NCI-H2107 treated with DMSO at 0.1 percent for 48 hours (cell line): ENCODE results near the gene RPS6KA2.
A peak's percentile ranks its signal among the peaks of the same experiment; 100 is the strongest.
"Not testable (repeated sequence)": the region's sequence is repeated elsewhere in the genome, so short reads cannot be mapped to it uniquely, and the experiment has no call there.

Experiments used
- DNase-seq: peaks from one replicate; lab custom pipeline; 2025; ENCODE audit not compliant: unreplicated experiment; lab: John Stamatoyannopoulos, UW

RPS6KA2 gene

DNA sequence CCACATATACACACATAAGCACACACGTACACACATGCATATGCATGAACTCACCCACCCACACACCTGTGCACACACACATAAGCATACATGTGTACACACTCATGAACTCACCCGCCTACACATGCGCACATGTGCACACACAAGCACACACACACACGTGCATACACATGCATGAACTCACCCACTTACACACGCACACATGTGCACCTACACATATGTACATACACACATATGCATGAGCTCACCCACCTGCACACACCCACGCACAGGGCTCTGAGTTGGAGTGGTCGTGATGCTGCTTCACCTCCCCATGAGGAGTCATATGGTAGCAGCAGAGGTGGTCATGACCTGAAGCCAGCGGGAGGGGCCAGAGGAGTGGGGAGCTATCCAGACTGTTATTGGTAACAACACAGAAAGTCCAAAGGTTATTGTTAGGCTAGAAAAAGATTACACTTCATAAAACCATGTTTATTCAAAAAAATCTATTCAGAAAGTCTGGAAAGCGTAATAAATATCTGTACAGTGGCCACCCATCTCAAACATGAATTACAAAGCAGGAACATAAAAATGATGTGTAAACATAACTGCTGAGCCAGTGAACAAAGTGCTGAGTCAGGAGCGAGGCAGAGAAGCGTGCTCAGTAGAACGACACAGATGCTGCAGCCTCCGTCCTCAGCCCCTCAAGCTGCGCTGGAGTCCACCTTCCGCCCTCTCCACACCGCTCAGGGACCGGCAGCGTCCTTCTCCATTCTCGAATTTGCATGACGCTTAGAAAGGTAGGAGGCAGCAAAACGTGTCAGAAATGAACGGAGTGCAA lies 217.9 kb downstream of the RPS6KA2 start:
- no peak for DNase-seq

DNA sequence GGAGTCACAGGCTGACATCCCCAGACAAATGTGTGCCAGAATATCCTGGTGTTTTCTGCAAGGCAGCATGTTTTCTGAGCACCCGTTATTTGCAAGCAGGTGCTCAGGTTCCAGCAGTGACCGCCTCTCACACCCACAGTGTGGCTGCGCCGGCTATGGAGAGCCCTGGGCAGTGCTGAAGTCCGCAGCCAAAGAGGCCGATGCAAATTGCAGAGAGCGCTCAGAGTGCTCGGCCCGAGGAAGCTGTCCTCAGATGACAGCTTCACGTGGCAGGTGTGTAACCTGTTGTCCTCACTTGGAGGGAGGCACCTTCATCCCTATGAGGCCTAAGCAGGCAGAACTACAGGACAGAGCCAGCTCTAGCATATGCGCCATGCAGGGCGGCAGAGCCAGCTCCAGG lies 220.9 kb downstream of the RPS6KA2 start:
- DNase-seq = no peak

DNA sequence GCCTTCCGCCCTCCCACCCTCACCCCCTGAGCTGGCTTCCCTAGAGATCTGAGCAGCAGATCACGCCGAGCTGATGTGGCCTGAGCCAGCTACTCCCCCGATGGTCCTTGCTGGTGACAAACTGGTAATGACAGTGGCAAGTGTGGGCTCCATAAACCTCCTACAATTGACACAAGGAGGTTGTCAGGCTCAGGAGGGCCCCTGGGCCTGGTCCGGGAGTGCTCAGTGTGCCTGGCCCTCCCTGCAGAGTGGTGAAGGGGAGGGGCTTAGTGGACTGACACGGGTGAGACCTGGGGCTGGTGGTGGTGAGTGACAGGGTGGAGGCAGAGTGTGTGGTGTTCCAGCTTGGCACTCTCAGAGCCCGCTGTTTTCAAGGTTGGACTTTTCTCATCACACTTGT lies 221.7 kb downstream of the RPS6KA2 start:
- no peak for DNase-seq

DNA sequence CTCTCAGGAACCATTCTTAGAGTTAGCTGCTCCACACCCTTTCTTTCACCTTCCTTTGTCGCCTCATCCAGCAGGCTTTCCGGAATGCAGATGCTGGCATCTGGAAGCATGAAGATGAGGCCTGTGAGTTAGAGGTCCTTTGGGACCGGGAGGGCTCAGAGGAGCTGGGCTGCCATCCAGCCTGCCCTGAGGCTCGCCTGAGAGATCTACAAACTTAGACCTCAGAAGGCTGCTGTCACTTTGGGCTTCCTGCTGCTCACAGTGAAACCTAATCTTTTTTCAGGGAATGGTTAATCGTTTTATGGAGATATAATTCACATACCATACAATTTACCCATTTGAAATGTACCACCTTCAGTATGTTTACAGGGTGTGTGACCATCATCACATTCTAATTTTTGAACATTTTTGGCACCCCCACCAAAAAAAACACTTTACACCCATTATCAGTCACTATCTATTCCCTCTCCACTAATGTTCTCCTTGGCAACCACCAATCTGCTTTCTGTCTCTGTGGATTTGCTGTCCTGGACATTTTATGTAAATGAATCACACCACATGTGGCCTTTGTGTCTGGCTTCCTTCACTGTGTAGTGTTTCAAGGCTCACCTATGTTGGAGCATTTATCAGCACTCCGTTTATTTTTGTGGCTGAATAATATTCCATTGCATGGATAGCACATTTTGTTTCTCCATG lies 224.3 kb downstream of the RPS6KA2 start:
- DNase-seq = no peak

DNA sequence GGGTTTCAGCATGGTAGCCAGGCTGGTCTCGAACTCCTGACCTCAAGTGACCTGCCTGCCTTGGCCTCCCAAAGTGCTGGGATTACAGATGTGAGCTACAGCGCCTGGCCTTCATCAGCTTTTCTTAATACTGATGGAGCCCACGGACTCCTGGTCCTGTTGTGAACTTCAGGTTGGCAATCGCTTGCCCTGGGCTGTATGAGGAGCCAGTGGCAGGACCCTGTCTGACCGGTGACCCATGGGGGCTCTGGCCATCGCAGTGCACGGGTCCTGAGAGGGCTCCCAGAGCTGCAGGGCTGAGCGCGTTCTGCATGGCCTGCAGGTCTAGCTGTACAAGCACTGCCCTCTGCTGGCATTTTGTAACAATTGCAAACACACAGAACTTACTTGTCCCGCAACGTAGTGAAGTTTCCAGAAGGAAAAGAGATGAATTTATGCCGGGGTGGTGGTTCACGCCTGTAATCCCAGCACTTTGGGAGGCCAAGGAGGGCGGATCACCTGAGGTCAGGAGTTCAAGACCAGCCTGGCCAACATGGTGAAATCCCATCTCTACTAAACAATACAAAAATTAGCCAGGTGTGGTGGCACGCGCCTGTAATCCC lies 226.3 kb downstream of the RPS6KA2 start:
- peak; percentile 19 for DNase-seq

DNA sequence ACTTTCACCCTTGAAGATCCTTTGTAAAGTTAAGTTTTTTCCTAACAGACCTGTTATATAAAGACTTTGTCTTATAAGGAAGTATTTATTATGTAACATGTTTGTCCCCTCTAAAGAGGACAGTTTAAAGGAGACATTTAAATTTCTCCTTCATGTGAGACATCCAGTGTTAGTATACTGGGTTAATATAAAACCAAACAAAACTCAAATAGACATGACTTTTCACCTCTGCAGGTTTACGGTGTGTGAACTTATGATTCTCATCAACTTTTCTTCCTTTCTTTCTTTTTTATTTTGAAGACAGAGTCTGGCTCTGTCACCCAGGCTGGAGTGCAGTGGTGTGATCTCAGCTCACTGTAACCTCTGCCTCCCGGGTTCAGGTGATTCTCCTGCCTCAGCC lies 226.9 kb downstream of the RPS6KA2 start:
- DNase-seq = no peak

DNA sequence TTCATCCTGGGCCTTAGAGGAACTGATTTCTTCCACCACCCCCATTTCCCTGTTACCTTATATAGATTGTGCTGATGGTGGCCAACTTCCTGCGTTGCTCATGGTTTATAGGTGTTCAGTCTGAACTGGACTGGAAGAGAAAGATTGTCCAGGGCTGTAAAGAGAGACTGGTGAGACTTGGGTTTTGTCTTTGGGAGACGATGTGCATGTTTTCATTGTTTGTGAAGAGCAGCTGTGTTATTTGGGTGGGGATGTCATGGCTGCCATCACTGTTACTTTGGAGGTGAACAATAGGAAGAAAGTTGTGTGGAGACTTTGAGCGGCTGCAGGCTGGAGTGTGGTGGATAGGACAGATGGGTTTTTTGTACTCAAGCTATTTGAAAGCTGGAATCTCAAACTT lies 228.7 kb downstream of the RPS6KA2 start:
- DNase-seq = no peak

DNA sequence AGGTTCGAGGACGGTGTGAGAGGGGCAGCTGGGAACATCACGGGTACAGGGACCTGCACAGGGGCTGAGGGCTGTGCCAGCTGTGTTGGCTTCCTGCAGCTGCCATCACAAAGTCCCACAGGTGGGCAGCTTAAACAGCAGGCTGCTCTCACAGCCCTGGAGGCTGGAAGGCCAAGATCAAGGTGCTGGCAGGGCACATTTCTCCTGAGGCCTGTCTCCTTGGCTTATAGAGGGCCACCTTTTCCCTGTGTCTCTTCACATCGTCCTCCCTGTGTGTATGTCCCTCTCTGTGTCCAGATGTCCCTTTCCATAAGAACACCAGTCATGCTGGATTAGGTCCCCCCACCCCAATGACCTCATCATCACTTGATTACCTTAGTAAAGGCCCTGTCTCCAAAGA lies 229.2 kb downstream of the RPS6KA2 start:
- no peak for DNase-seq

DNA sequence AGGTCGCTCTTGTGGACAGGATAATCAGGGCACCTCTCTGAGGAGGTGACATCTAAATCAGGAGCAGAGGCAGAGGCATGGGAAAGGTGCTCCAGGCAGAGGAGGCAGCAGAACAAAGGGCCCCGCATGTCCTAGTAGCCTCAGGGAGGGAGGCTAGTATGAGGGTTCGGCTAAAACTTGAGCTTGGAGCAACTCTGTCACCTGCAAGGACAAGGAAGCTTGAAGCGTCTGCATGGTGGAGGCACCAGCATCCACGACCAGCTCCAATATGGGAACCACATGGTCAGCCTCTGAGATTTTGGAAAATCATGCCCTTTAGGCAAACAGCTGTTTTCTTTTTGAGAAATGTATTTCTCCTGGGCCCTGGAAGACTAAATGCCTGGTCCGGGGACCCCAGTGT lies 231.3 kb downstream of the RPS6KA2 start:
- DNase-seq = no peak

DNA sequence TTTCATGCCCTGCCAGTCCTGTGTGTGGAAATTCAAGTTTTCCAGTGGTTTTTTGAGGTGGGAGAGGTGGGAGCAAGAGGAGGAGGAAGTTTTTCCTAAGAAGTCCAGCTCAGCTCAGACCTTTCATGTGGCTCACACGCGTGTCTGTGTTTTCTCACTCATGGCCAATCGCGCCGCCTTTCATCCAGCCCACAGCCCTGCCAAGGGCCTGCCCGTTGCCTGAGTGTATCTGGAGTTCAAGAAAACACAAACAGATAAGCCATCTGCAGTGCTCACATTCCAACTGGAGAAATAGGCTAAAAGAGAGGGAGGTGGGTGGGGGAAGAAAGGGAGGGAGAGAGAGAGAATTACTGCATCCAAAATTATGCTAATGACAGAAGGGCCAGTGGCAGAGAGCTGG lies 231.7 kb downstream of the RPS6KA2 start:
- no peak for DNase-seq

DNA sequence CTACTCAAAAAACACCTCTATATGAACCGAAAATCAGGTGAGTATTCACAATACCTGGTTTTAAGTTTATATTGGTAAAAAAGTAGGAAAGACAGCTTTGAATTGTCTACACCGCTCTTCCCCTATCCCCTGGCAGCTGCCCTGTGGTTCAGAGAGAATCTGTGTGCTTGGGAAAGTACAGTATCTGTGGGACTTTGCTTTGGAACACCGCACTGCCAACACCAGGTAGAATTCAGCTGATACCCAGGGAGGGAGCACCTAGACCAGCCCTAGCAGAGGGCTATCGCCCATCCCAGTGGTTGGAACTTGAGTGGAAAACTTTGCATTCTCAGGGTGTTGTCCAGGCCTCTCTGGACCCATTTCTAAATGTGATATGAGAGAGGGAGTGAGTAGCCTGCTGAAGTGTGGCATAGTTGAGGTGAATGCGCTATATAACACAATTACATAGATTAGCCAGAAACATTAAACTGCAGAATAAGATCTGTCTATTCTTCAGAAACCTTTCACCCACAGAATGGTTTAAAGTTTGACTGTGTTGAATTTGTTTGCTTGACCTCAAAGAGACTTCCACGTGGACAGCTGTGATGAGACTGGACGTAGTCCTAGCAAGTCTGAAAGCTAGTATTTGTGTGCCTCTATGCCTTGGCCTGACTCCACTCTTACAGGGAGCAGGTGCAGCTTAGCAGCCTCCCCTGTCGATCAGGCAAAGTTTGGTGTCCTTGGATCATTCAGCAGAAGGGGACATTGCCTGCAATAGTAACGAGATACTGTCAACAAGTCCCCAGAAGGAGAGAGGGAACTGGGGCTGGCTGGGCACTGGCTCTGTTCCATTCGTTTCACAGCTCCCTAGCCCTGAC lies 232.8 kb downstream of the RPS6KA2 start:
- no peak for DNase-seq

DNA sequence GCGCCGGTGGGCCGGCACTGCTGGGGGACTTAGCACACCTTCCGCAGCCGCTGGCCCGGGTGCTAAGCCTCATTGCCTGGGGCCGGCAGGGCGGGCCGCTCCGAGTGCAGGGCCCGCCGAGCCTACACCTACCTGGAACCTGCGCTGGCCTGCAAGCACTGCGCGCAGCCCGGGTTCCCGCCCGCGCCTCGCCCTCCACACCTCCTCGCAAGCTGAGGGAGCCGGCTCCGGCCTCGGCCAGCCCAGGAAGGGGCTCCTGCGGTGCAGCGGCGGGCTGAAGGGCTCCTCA lies 233.6 kb downstream of the RPS6KA2 start:
- no peak for DNase-seq

DNA sequence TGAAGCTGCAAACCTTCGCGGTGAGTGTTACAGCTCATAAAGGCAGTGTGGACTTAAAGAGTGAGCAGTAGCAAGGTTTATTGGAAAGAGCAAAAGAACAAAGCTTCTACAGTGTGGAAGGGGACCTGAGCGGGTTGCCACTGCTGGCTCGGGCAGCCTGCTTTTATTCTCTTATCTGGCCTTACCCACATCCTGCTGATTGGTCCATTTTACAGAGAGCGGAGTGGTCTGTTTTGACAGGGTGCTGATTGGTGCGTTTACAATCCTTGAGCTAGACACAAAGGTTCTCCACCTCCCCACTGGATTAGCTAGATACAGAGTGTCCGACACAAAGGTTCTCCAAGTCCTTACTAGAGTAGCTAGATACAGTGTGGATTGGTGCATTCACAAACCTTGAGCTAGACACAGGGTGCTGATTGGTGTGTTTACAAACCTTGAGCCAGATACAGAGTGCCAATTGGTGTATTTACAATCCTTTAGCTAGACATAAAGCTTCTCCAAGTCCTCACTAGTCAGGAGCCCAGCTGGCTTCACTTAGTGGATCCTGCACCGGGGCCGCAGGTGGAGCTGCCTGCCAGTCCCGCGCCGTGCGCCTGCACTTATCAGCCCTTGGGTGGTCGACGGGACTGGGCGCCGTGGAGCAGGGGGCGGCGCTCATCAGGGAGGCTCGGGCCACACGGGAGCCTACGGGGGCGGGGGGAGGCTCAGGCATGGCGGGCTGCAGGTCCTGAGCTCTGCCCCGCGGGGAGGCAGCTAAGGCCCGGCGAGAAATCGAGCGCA lies 234.1 kb downstream of the RPS6KA2 start:
- not testable (repeated sequence) for DNase-seq

DNA sequence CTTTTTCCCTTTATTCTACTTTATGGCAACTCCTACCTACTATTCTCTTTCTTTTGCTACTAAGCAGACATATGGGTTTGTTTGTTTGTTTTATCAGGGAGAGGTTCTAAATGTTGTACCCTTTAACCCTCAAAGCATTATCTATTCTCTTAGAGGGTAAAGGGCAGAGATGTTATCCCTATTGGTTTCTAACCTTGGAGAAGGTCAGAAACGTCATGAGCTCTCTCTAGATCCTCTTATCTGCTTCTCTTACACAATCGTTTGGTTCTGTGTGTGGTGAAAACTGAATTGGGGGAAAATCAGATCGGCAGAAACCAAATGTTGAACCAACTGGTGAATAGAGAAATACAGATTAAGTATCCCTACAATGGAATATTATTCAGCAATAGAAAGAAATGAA lies 237.9 kb downstream of the RPS6KA2 start:
- DNase-seq = no peak

DNA sequence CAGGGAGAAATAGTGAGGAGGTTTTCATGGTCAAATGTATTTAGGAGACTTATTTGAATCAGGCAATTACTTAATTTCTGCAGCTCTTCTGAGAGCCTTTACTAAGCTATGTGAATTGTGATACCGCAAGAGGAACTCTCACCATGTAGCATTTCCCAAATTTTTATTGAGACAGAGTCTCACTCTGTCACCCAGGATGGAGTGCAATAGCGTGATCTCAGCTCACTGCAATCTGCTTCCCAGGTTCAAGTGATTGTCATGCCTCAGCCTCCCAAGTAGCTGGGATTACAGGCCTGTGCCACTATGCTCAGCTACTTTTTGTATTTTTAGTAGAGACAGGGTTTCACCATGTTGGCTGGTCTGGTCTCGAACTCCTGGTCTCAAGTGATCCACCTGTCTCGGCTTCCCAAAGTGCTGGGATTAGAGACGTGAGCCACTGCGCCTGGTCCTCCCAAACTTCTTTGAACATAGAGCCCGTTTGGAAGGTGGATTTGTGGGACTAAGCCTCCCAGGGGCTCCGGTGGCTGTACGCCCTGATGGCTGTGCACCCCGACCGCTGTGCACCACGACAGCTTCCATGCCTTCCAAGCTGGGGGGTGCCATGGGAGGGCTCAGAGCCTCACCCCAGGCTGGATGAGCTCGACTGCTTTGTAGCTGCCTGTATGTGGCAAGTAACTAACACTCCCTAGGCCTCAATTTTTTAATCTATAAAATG lies 238.6 kb downstream of the RPS6KA2 start:
- no peak for DNase-seq

DNA sequence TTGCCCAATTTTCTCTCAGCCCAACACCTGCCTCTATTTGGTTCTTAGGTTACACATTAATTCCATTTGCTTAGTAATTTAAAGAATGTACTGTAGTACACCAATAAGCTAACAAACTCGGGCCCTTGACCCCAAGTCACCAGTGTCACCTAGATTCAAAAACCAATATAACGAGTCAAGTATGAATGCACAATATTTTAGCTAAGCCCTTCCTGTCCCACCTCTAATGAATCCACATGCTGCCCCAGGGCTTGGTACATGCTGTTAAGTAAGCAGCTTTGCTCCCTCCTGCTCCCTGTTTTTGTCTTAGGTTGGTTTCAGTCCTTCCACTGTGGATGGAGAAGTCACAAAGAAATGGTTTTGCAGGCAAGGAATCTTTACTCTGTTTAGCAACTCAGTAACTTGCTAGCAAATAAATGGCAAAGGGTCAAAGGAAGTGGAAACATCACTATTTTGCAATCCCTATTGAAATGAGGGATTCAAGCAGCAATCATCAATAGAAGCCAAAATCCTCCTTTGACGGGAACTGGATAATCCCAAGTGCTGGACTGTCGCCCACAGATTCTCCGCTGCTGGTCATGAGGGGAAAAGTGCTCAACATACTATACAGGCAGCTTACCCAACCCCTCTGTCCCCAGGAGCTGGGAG lies 239.3 kb downstream of the RPS6KA2 start:
- peak; percentile 22 for DNase-seq

DNA sequence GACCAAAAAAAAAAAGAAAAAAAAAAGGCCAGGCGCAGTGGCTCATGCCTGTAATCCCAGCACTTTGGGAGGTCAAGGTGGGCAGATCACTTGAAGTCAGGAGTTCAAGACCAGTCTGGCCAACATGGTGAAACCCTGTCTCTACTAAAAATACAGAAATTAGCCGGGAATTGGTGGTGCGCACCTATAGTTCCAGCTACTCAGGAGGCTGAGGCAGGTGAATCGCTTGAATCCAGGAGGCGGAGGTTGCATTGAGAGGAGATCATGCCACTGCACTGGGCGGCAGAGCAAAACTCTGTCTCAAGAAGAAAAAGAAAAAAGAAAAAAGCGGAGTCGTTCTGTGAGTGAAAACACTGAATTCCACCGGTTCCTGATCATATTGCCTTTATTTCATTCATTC lies 240.0 kb downstream of the RPS6KA2 start:
- not testable (repeated sequence) for DNase-seq

DNA sequence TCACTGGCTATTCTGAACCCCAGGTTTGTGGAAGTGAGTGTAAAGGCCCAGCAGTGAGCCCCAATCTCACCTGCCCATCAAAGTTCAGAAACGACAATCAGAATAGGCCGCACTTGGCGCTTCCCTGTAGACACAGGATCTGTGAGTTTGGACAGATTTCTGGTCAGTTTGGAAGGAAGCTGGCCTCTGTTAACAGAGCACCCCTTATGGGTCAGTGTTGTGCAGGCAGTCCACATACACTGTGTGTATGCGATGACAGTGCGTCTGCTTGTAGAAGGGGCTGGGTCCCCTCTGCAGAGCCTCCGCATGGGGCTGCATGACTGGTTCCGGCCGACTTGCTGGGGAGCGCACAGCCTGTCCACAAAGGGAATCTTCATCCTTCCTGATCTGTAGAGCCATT lies 240.9 kb downstream of the RPS6KA2 start:
- DNase-seq = no peak

DNA sequence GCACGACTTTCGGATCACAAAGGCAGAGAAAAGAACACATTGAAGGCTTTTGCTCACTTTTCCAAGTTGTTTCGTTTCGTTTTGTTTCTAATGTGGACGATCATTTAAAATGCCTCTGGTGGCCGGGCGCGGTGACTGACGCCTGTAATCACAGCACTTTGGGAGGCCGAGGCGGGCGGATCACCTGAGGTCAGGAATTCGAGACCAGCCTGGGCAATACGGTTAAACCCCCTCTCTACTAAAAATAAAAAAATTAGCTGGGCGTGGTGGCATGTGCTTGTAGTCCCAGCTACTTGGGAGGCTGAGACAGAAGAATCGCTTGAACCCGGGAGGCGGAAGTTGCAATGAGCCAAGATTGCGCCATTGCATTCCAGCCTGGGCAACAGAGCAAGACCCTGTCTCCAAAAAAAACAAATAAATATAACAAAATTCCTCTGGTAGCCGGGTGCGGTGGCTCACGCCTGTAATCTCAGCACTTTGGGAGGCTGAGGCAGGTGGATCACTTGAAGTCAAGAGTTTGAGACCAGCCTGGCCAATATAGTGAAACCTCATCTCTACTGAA lies 243.2 kb downstream of the RPS6KA2 start:
- not testable (repeated sequence) for DNase-seq
